Measurements from ENCODE around the gene SPG11. TPM values are rescaled to one million over a fixed set of nuclear protein-coding genes. Genes with fewer than 3 reads are reported as not detected.
"Not testable (repeated sequence)": the region's sequence is repeated elsewhere in the genome, so short reads cannot be mapped to it uniquely, and the experiment has no call there.

SPG11 gene
- total and polyA plus RNA-seq, 2 donors, result 30.7 to 136 TPM

DNA sequence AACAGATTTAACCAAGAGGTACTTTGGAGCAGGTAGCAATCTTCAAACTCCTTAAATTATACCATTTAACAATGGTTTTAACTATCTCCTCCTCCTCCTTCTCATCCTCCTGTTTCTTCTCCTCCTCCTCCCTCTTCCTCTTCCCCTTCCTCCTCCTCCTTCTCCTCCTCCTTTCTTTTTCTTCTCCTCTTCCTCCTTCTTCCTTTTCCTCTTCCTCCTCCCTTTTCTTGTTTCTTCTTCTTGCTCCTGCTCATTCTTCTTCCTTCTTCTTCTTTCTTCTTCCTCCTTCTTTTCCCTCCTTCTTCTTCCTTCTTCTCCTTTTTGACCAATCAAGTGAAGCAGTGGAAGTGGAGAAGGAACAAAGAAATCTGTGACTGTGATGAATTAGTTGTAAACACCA, 33.6 kb upstream of the SPG11 start:
- Histone ChIP-seq H3K4me3 (ENCODE audit: low read depth, low read length) (no peak overlapping the region), H3K27ac (ENCODE audit: low read depth) (no peak overlapping the region), H3K4me1 (ENCODE audit: insufficient read depth) (no peaks in the 10 kb centered on the region), H3K36me3 (ENCODE audit: insufficient read depth) (no peaks in the 10 kb centered on the region)
- no peak for DNase-seq (ENCODE audit: extremely low spot score)

DNA sequence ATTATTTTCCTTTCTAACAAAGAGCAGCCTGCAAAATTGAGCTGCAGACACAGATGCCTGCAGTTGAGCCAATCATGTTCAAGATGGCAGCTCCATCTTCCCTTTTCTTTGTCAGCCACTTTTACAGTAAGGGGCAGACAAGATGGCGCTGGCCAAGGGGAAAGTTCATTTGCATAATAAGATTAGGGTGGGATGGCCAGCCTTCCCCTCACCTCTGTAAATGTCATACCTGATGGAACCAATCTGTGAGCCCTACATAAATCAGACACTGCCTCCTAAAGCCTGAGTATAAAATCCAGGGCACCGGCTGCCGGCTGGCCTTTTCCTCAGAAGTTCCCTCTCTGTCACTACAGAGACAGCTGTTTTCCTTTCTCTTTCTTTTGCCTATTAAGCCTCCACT, 31.8 kb upstream of the SPG11 start:
- Histone ChIP-seq H3K27ac (ENCODE audit: low read depth) (no peak overlapping the region), H3K36me3 (ENCODE audit: insufficient read depth) (no peaks in the 10 kb centered on the region), H3K4me1 (ENCODE audit: insufficient read depth) (no peaks in the 10 kb centered on the region), H3K4me3 (ENCODE audit: low read depth, low read length) (no peak overlapping the region)
- DNase-seq (ENCODE audit: extremely low spot score), result no peak
- 31% methylated on average over 3 of the region's 3 CpGs for WGBS

DNA sequence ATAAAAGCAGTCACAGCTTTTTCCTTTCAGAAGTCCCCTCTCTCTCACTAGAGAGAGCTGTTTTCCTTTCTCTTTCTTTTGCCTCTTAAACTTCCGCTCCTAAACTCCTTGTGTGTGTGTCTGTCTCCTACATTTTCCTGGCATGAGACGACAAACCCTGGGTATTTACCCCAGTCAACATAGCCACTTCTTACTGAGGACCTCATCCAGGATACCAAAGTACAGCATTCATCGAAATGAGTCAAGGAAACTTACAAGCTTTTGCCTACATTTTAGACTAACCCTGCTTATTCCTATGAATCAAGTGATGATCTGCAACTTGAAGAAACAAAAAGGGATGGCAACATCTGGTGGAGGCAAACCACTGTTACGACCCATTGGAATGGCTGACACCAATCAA, 31.0 kb upstream of the SPG11 start:
- Histone ChIP-seq H3K36me3 (ENCODE audit: insufficient read depth) (no peaks in the 10 kb centered on the region), H3K4me1 (ENCODE audit: insufficient read depth) (no peaks in the 10 kb centered on the region), H3K27ac (ENCODE audit: low read depth) (no peak overlapping the region), H3K4me3 (ENCODE audit: low read depth, low read length) (no peak overlapping the region)
- DNase-seq (ENCODE audit: extremely low spot score), result no peak
- WGBS, result 71% methylated on average over 4 of the region's 4 CpGs

- Histone ChIP-seq H3K4me1 (ENCODE audit: insufficient read depth) (no peaks in the 10 kb centered on the region), H3K36me3 (ENCODE audit: insufficient read depth) (no peaks in the 10 kb centered on the region), H3K27ac (ENCODE audit: low read depth) (no peak overlapping the region), H3K4me3 (ENCODE audit: low read depth, low read length) (no peak overlapping the region)
- no peak for DNase-seq (ENCODE audit: extremely low spot score)
- 94% methylated on average over 1 of the region's 1 CpG for WGBS
These were observed 29.2 kb upstream of the SPG11 start for GRCh38 chr15:44692659-44693058.

GRCh38 chr15:44690245-44690644, 26.8 kb upstream of the SPG11 start:
- not testable (repeated sequence) for H3K4me1 ChIP-seq (ENCODE audit: insufficient read depth); DNase-seq (ENCODE audit: extremely low spot score); H3K36me3 ChIP-seq (ENCODE audit: insufficient read depth); H3K4me3 ChIP-seq (ENCODE audit: low read depth, low read length); H3K27ac ChIP-seq (ENCODE audit: low read depth)
- WGBS, result 52% methylated on average over 1 of the region's 1 CpG

- not testable (repeated sequence) for H3K36me3 ChIP-seq (ENCODE audit: insufficient read depth); DNase-seq (ENCODE audit: extremely low spot score)
- 85% methylated on average over 2 of the region's 2 CpGs for WGBS
These were observed 25.9 kb upstream of the SPG11 start for GRCh38 chr15:44689318-44689717.

GRCh38 chr15:44682809-44683682, 19.6 kb upstream of the SPG11 start:
- not testable (repeated sequence) for H3K4me3 ChIP-seq (ENCODE audit: low read depth, low read length); H3K27ac ChIP-seq (ENCODE audit: low read depth); H3K36me3 ChIP-seq (ENCODE audit: insufficient read depth); H3K4me1 ChIP-seq (ENCODE audit: insufficient read depth); DNase-seq (ENCODE audit: extremely low spot score)
- 40% methylated on average over 8 of the region's 8 CpGs for WGBS

More at GRCh38 chr15:44689318-44689717, 25.9 kb upstream of the SPG11 start:
- not testable (repeated sequence) for H3K4me3 ChIP-seq (ENCODE audit: low read depth, low read length); H3K27ac ChIP-seq (ENCODE audit: low read depth); H3K4me1 ChIP-seq (ENCODE audit: insufficient read depth)

DNA sequence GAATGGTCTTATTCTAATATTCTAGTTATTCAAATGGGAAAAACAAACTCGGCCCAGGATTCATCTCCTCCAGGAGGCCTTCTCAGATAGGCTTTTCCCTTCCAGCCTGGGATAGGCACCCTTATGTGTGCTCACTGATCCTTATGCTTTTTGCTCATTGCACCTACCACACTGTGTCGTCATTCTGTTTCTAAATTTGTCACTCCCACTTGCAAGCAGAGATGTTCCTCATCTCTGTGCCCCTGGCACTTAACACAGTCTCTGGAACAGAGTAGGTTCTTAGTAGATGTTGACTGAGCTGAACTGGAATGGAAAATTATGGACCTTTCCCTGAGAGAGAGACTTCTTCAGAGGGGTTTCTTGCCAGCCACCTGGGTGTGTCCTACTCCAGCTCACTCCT, 18.7 kb upstream of the SPG11 start:
- no peak overlapping the region for H3K4me3 ChIP-seq (ENCODE audit: low read depth, low read length)
- H3K36me3 ChIP-seq (ENCODE audit: insufficient read depth), result no peaks in the 10 kb centered on the region
- no peak overlapping the region for H3K27ac ChIP-seq (ENCODE audit: low read depth)
- no peak for DNase-seq (ENCODE audit: extremely low spot score)
- WGBS, result 71% methylated on average over 2 of the region's 2 CpGs
- no peaks in the 10 kb centered on the region for H3K4me1 ChIP-seq (ENCODE audit: insufficient read depth)

DNA sequence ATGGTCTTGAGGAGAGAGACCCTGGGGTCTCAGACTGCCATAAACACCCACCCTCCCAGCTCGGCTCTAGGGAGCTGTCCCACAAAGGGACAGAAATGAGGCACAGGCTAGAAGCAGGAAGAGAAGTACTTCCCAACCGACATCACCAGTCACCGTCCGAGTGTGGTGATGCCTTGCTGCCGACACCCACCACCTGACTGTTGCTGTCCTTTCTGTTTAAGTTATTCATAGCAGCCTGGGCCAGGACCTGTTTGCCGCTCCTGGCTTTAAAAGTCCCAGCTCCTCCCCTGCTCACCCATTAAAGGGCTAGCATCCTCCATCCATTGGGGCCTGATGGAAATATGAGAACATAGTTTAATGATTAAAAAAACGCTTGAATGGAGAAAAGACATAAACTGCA, 13.2 kb upstream of the SPG11 start:
- H3K4me3 ChIP-seq (ENCODE audit: low read depth, low read length), result no peak overlapping the region
- no peak for DNase-seq (ENCODE audit: extremely low spot score)
- H3K36me3 ChIP-seq (ENCODE audit: insufficient read depth), result no peaks in the 10 kb centered on the region
- no peaks in the 10 kb centered on the region for H3K4me1 ChIP-seq (ENCODE audit: insufficient read depth)
- no peak overlapping the region for H3K27ac ChIP-seq (ENCODE audit: low read depth)
- whole genome bisulfite sequencing, result 61% methylated on average over 7 of the region's 7 CpGs

DNA sequence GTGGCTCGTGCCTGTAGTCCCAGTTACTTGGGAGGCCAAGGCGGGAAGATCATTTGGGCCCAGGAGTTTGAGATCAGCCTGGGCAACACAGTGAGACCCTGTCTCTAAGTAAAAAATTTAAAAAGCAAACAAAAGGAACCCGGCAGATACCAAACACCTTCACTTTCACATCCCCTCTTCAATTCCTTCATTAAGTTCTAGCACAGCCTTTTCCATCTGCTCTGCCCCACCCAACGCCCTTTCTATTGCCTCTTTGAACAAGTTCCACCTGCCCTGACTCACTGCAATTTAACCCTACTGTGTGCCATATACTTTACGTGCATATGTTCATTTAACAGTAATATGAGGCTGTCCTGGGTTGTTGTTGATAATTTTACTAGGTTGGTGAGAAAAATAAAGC, 12.4 kb upstream of the SPG11 start:
- no peaks in the 10 kb centered on the region for H3K36me3 ChIP-seq (ENCODE audit: insufficient read depth)
- no peaks in the 10 kb centered on the region for H3K4me1 ChIP-seq (ENCODE audit: insufficient read depth)
- no peak for DNase-seq (ENCODE audit: extremely low spot score)
- WGBS, result 80% methylated on average over 5 of the region's 5 CpGs
- H3K4me3 ChIP-seq (ENCODE audit: low read depth, low read length), result no peak overlapping the region
- no peak overlapping the region for H3K27ac ChIP-seq (ENCODE audit: low read depth)

- 95% methylated on average over 2 of the region's 2 CpGs for WGBS
- H3K27ac ChIP-seq (ENCODE audit: low read depth), result no peak overlapping the region
- no peaks in the 10 kb centered on the region for H3K4me1 ChIP-seq (ENCODE audit: insufficient read depth)
- no peak overlapping the region for H3K4me3 ChIP-seq (ENCODE audit: low read depth, low read length)
- no peaks in the 10 kb centered on the region for H3K36me3 ChIP-seq (ENCODE audit: insufficient read depth)
- DNase-seq (ENCODE audit: extremely low spot score), result no peak
These were observed 10.2 kb upstream of the SPG11 start for GRCh38 chr15:44673639-44674038.

- H3K4me3 ChIP-seq (ENCODE audit: low read depth, low read length), result no peak overlapping the region
- 84% methylated on average over 6 of the region's 6 CpGs for WGBS
- H3K36me3 ChIP-seq (ENCODE audit: insufficient read depth), result no peaks in the 10 kb centered on the region
- DNase-seq (ENCODE audit: extremely low spot score), result no peak
- H3K27ac ChIP-seq (ENCODE audit: low read depth), result no peak overlapping the region
- H3K4me1 ChIP-seq (ENCODE audit: insufficient read depth), result no peaks in the 10 kb centered on the region
These were observed 6.9 kb upstream of the SPG11 start for GRCh38 chr15:44670087-44670950.

- 58% methylated on average over 2 of the region's 2 CpGs for WGBS
- Histone ChIP-seq H3K36me3 (ENCODE audit: insufficient read depth) (no peaks in the 10 kb centered on the region), H3K27ac (ENCODE audit: low read depth) (no peak overlapping the region), H3K4me3 (ENCODE audit: low read depth, low read length) (no peak overlapping the region), H3K4me1 (ENCODE audit: insufficient read depth) (no peaks in the 10 kb centered on the region)
- no peak for DNase-seq (ENCODE audit: extremely low spot score)
These were observed 5.5 kb upstream of the SPG11 start for GRCh38 chr15:44668921-44669320.

GRCh38 chr15:44667039-44667360, 3.5 kb upstream of the SPG11 start:
- no peak for DNase-seq (ENCODE audit: extremely low spot score)
- Histone ChIP-seq H3K36me3 (ENCODE audit: insufficient read depth) (no peaks in the 10 kb centered on the region), H3K4me3 (ENCODE audit: low read depth, low read length) (no peak overlapping the region), H3K27ac (ENCODE audit: low read depth) (no peak overlapping the region), H3K4me1 (ENCODE audit: insufficient read depth) (no peaks in the 10 kb centered on the region)
- WGBS, result 58% methylated on average over 3 of the region's 3 CpGs
